ENCODE data around the gene PIP. TPM values are rescaled to one million over a fixed set of nuclear protein-coding genes. Genes with fewer than 3 reads are reported as not detected.
"Not testable (repeated sequence)": the region's sequence is repeated elsewhere in the genome, so short reads cannot be mapped to it uniquely, and the experiment has no call there.

Gene PIP, protein sequence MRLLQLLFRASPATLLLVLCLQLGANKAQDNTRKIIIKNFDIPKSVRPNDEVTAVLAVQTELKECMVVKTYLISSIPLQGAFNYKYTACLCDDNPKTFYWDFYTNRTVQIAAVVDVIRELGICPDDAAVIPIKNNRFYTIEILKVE
- not detected in 2 replicates for total RNA-seq (2014; rRNA removed; shearing (Covaris generic); ENCODE audit: low replicate concordance)

GRCh38 chr7:143131781-143132180 is at the start of gene PIP:
PIP (plus strand) TSS chr7:143132077; CDS start chr7:143132117, 40 bp downstream.
- DNase-seq, result no peak
- H3K4me3 ChIP-seq, result no peak within 1 kb of the TSS
- no peaks in the 10 kb centered on the region for H3K9me3 ChIP-seq
- H3K27me3 ChIP-seq, result no peaks in the 10 kb centered on the region
- no peaks in the 10 kb centered on the region for H3K36me3 ChIP-seq

DNA sequence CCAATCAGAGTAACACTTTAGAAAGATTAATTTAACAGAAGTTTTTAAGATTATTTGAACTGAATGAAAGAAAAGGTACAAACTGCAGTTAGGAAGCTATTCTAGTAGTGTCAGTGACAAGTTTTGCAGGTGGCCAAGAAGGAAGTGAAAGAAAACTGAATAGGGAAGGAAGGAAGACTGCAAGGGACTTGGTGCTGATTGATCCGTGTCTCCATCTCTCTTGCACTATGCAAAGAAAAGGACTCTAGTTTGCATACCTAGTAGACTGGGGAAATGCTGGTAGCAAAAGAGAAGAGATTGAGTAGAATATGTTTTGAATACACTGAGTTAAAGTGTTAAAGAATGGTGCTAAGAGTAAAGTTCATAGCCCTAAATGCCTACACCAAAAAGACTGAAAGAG is 46.8 kb upstream of the PIP start:
- Histone ChIP-seq H3K36me3 (no peaks in the 10 kb centered on the region), H3K4me3 (no peak overlapping the region), H3K27me3 (no peaks in the 10 kb centered on the region), H3K9me3 (no peaks in the 10 kb centered on the region)
- no peak for DNase-seq

DNA sequence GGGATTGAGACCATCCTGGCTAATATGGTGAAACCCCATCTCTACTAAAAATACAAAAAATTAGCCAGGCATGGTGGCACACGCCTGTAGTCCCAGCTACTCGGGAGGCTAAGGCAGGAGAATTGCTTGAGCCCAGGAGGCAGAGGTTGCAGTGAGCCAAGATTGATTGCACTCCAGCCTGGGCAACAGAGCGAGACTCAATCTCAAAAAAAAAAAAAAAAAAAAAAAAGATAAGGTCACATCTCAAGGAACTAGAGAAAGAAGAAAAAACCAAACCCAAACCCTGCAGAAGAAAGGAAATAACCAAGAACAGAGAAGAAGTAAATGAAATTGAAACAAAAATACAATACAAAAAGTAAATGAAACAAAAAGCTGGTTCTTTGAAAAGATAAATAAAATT is 46.3 kb upstream of the PIP start:
- not testable (repeated sequence) for H3K9me3 ChIP-seq, H3K4me3 ChIP-seq, DNase-seq, H3K36me3 ChIP-seq, H3K27me3 ChIP-seq

DNA sequence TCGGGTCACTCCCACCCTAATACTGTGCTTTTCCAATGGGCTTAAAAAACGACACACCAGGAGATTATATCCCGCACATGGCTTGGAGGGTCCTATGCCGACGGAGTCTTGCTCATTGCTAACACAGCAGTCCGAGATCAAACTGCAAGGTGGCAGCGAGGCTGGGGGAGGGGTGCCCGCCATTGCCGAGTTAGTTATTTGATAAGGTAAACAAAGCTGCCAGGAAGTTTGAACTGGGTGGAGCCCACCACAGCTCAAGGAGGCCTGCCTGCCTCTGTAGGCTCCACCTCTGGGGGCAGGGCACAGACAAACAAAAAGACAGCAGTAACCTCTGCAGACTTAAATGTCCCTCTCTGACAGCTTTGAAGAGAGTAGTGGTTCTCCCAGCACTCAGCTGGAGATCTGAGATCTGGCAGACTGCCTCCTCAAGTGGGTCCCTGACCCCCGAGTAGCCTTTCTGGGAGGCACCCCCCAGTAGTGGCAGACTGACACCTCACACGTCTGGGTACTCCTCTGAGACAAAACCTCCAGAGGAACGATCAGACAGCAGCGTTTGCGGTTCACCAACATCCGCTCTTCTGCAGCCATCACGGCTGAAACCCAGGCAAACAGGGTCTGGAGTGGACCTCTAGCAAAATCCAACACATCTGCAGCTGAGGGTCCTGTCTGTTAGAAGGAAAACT is 43.2 kb upstream of the PIP start:
- H3K4me3 ChIP-seq, H3K36me3 ChIP-seq, H3K27me3 ChIP-seq, DNase-seq, H3K9me3 ChIP-seq: not testable (repeated sequence)

GRCh38 chr7:143096146-143096545 is 35.7 kb upstream of the PIP start:
- Histone ChIP-seq H3K4me3 (no peak overlapping the region), H3K9me3 (no peaks in the 10 kb centered on the region), H3K27me3 (no peaks in the 10 kb centered on the region), H3K36me3 (no peaks in the 10 kb centered on the region)
- DNase-seq, result no peak

DNA sequence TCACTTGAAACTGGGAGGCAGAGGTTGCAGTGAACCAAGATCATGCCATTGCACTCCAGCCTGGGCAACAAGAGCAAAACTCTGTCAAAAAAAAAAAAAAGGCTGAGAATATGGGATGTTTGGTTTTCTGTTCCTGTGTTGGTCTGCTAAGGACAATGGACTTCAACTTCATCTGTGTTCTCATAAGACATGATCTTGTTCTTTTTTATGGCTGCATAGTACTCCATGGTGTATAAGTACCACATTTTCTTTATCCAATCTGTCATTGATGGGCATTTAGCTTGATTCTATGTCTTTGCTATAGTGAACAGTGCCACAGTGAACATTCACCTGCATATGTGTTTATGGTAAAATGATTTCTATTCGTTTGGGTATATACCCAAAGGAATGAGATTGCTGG is 32.3 kb upstream of the PIP start:
- H3K36me3 ChIP-seq, H3K9me3 ChIP-seq, DNase-seq, H3K27me3 ChIP-seq, H3K4me3 ChIP-seq: not testable (repeated sequence)

- DNase-seq, result no peak
- H3K4me3 ChIP-seq, result no peak overlapping the region
Measured at GRCh38 chr7:143104759-143105158, 27.1 kb upstream of the PIP start.

GRCh38 chr7:143108019-143108418 is 23.9 kb upstream of the PIP start:
- DNase-seq, H3K4me3 ChIP-seq, H3K27me3 ChIP-seq, H3K9me3 ChIP-seq, H3K36me3 ChIP-seq: not testable (repeated sequence)

More at GRCh38 chr7:143104759-143105158, 27.1 kb upstream of the PIP start:
- no peaks in the 10 kb centered on the region for H3K27me3 ChIP-seq
- no peaks in the 10 kb centered on the region for H3K36me3 ChIP-seq
- no peaks in the 10 kb centered on the region for H3K9me3 ChIP-seq

DNA sequence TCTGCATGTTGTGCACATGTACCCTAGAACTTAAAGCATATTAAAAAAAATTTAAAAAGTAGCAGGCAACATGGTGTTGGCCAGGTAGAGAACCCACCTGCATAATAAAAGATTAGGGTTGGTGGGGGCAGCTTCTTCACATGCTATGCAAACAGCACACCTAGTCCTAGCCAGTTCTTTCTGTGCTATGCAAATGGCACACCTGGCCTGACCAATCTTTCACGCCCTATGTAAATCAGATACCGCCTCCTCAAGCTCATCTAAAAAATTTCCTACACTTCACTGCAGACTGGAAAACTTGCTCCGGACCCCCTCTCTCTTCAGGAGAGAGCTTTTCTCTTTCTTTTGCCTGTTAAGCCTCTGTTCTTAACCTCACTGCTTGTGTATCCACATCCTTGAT is 14.5 kb upstream of the PIP start:
- no peak for DNase-seq
- Histone ChIP-seq H3K27me3 (no peaks in the 10 kb centered on the region), H3K9me3 (no peaks in the 10 kb centered on the region), H3K36me3 (no peaks in the 10 kb centered on the region), H3K4me3 (no peak overlapping the region)

GRCh38 chr7:143120691-143121405 is 11.0 kb upstream of the PIP start:
- DNase-seq, result no peak
- H3K27me3 ChIP-seq, result no peaks in the 10 kb centered on the region

DNA sequence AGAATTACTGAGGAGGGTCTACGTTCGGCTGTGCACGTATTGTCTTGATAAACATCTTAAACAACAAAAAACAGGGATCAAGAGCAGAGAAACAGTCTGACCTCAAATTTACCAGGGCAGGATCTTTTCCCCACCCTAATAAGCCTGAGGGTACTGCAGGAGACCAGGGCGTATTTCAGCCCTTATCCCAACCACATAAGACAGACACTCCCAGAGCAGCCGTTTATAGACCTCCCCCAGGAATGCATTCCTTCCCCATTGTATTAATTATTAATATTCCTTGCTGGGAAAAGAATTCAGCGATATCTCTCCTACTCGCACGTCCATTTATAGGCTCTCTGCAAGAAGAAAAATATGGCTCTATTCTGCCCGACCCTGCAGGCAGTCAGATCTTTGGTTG is 8.6 kb upstream of the PIP start:
- H3K27me3 ChIP-seq, DNase-seq, H3K4me3 ChIP-seq, H3K9me3 ChIP-seq, H3K36me3 ChIP-seq: not testable (repeated sequence)

More at GRCh38 chr7:143120691-143121405, 11.0 kb upstream of the PIP start:
- Histone ChIP-seq H3K9me3 (no peaks in the 10 kb centered on the region), H3K4me3 (no peak overlapping the region), H3K36me3 (no peaks in the 10 kb centered on the region)

GRCh38 chr7:143126146-143126545 is 5.7 kb upstream of the PIP start:
- no peaks in the 10 kb centered on the region for H3K36me3 ChIP-seq
- H3K4me3 ChIP-seq, result no peak overlapping the region
- DNase-seq, result no peak
- no peaks in the 10 kb centered on the region for H3K9me3 ChIP-seq
- H3K27me3 ChIP-seq, result no peaks in the 10 kb centered on the region

GRCh38 chr7:143129051-143129450 is 2.8 kb upstream of the PIP start:
- DNase-seq, result no peak
- no peaks in the 10 kb centered on the region for H3K9me3 ChIP-seq

GRCh38 chr7:143129477-143129876 is 2.4 kb upstream of the PIP start:
- Histone ChIP-seq H3K27me3 (no peaks in the 10 kb centered on the region), H3K36me3 (no peaks in the 10 kb centered on the region), H3K9me3 (no peaks in the 10 kb centered on the region), H3K4me3 (no peak overlapping the region)
- no peak for DNase-seq

More at GRCh38 chr7:143129051-143129450, 2.8 kb upstream of the PIP start:
- H3K36me3 ChIP-seq, result no peaks in the 10 kb centered on the region
- H3K27me3 ChIP-seq, result no peaks in the 10 kb centered on the region
- no peak overlapping the region for H3K4me3 ChIP-seq

DNA sequence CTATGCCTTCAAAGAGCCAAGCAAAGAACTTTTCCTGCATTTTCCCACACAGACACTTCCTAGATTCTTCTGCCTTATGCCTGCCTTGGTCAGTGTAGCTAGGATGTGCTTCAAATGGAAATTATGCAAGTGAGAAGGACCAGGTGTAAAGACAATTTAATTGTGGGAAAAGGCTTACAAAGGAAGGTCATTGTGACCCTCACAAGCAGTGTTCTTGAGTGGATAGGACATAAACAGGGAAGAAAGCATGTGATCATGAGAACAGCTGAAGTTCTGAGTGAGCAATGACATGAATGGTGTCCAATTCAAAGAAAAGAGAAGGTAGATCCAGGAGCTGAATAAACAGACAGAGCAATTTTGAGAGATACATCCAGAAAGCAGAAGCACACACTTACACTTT is 1.3 kb upstream of the PIP start:
- no peak for DNase-seq
- no peaks in the 10 kb centered on the region for H3K27me3 ChIP-seq
- H3K9me3 ChIP-seq, result no peaks in the 10 kb centered on the region
- H3K4me3 ChIP-seq, result no peak overlapping the region
- H3K36me3 ChIP-seq, result no peaks in the 10 kb centered on the region

GRCh38 chr7:143147070-143147469 is 15.2 kb downstream of the PIP start:
- H3K9me3 ChIP-seq, result no peaks in the 10 kb centered on the region
- H3K27me3 ChIP-seq, result no peaks in the 10 kb centered on the region
- H3K36me3 ChIP-seq, result no peaks in the 10 kb centered on the region
- H3K4me3 ChIP-seq, result no peak overlapping the region
- no peak for DNase-seq

GRCh38 chr7:143148050-143148449 is 16.2 kb downstream of the PIP start:
- DNase-seq, result no peak
- no peaks in the 10 kb centered on the region for H3K36me3 ChIP-seq
- no peaks in the 10 kb centered on the region for H3K27me3 ChIP-seq
- H3K4me3 ChIP-seq, result no peak overlapping the region
- H3K9me3 ChIP-seq, result no peaks in the 10 kb centered on the region

DNA sequence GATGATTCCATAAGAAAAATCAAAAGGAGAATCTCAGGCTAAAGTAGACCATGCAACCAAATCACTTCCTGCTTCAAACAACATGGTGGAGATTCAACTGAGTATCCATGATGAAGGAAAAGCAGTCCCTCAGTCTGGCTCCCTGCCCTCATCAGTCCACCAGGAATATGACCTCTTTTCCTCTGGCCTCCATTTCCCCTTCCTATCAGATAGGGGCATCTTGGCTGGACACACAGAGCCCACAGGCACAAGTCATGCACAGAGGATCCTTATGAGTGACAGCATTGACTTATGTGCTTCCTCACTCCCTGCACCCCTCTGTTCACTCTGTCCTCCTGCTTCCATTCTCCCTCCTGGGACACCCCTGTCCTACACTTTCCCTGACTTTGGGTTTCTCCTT is 16.8 kb downstream of the PIP start:
- no peak for DNase-seq
- H3K9me3 ChIP-seq, result no peaks in the 10 kb centered on the region
- H3K4me3 ChIP-seq, result no peak overlapping the region
- H3K36me3 ChIP-seq, result no peaks in the 10 kb centered on the region
- no peaks in the 10 kb centered on the region for H3K27me3 ChIP-seq
